Fibroblast of lung (primary cell): ENCODE measurements around the gene UTS2R. TPM values are rescaled to one million over a fixed set of nuclear protein-coding genes. Genes with fewer than 3 reads are reported as not detected.

Experiments used
- DNase-seq, 2 donors: peaks; one replicate each; pipeline versions ENCODE4 v3.0.0 to v3.0.0-alpha.2; 2010; ENCODE audit warnings: low read depth in 2 of 2
- H2AFZ ChIP-seq: 2 replicates; pipeline ENCODE4 v1.5.1; 2012; ENCODE audit warnings: low read length, control low read depth, inconsistent platforms
- H3K27ac ChIP-seq: 2 replicates; pipeline ENCODE4 v1.5.1; 2011; ENCODE audit warnings: low read length, control low read depth; ENCODE audit not compliant: insufficient read depth
- H3K27me3 ChIP-seq: 2 replicates; pipeline ENCODE4 v1.5.1; 2011; ENCODE audit warnings: mild to moderate bottlenecking, low read length; ENCODE audit not compliant: control insufficient read depth, insufficient read depth
- H3K36me3 ChIP-seq: 2 replicates; pipeline ENCODE4 v1.5.1; 2011; ENCODE audit warnings: low read length; ENCODE audit not compliant: control insufficient read depth, insufficient read depth
- H3K4me1 ChIP-seq: 2 replicates; pipeline ENCODE4 v1.5.1; 2011; ENCODE audit warnings: low read length; ENCODE audit not compliant: control insufficient read depth, insufficient read depth; ENCODE audit errors: extremely low read depth
- H3K4me2 ChIP-seq: 2 replicates; pipeline ENCODE4 v1.5.1; 2011; ENCODE audit warnings: low read length, control low read depth; ENCODE audit not compliant: insufficient read depth; ENCODE audit errors: extremely low read depth
- H3K4me3 ChIP-seq, 4 experiments: fragments of 200-600 bp in 1 of 4; sonication (generic) in 1 of 4; replicated peaks in 1 of 4; 2 replicates each; pipeline ENCODE4 v1.5.1; 2011 to 2016; ENCODE audit warnings: low read length in 4 of 4, low read depth in 3 of 4, mild to moderate bottlenecking in 3 of 4, control low read depth in 2 of 4, inconsistent platforms in 1 of 4, mixed read lengths in 1 of 4; ENCODE audit not compliant: insufficient read depth in 1 of 4; ENCODE audit errors: control extremely low read depth in 1 of 4
- H3K79me2 ChIP-seq: 2 replicates; pipeline ENCODE4 v1.5.1; 2012; ENCODE audit warnings: mild to moderate bottlenecking, low read length, inconsistent platforms; ENCODE audit not compliant: control insufficient read depth, insufficient read depth
- H3K9ac ChIP-seq: 2 replicates; pipeline ENCODE4 v1.5.1; 2011; ENCODE audit warnings: mild to moderate bottlenecking, low read length, control low read depth; ENCODE audit not compliant: insufficient read depth
- H3K9me3 ChIP-seq: 2 replicates; pipeline ENCODE4 v1.5.1; 2012; ENCODE audit warnings: low read depth, low read length; ENCODE audit not compliant: control insufficient read depth, insufficient read depth
- H4K20me1 ChIP-seq: 2 replicates; pipeline ENCODE4 v1.5.1; 2011; ENCODE audit warnings: low read length; ENCODE audit not compliant: control insufficient read depth, insufficient read depth; ENCODE audit errors: extremely low read depth
- EZH2 ChIP-seq: IDR thresholded peaks from 2 replicates; pipeline ENCODE4 v1.5.1; 2012; ENCODE audit warnings: low read length, control low read depth, mild to moderate bottlenecking; ENCODE audit errors: missing control alignments
- polyA plus RNA-seq, 2 donors: library from polyadenylated mRNA; depleted of rRNA in 1 of 2; stranded (reverse) in 1 of 2; unstranded in 1 of 2; fragments of >200 nt; gene quantifications; 2 replicates each; pipeline ENCODE4 v1.2.1, GENCODE V29; 2011 to 2012; ENCODE audit warnings: missing spikeins in 1 of 2
- total RNA-seq: library from RNA; depleted of rRNA; stranded (reverse); fragments of >200 nt; gene quantifications from 2 replicates; pipeline ENCODE4 v1.2.1, GENCODE V29; 2014
- TF ChIP-seq, protein P1 (sequence below), 2 donors: IDR thresholded peaks in 1 of 2; conservative IDR thresholded peaks in 1 of 2; 1 replicate in 1 of 2; 2 replicates in 1 of 2; pipeline ENCODE4 v1.5.1; 2011 to 2012; ENCODE audit warnings: low read length in 2 of 2, control low read depth in 1 of 2, inconsistent platforms in 1 of 2, low read depth in 1 of 2, mild to moderate bottlenecking in 1 of 2

The UTS2R gene
- total and polyA plus RNA-seq, 2 donors (not counting 1 experiment from before 2014, with no cell fraction given): not detected

DNA sequence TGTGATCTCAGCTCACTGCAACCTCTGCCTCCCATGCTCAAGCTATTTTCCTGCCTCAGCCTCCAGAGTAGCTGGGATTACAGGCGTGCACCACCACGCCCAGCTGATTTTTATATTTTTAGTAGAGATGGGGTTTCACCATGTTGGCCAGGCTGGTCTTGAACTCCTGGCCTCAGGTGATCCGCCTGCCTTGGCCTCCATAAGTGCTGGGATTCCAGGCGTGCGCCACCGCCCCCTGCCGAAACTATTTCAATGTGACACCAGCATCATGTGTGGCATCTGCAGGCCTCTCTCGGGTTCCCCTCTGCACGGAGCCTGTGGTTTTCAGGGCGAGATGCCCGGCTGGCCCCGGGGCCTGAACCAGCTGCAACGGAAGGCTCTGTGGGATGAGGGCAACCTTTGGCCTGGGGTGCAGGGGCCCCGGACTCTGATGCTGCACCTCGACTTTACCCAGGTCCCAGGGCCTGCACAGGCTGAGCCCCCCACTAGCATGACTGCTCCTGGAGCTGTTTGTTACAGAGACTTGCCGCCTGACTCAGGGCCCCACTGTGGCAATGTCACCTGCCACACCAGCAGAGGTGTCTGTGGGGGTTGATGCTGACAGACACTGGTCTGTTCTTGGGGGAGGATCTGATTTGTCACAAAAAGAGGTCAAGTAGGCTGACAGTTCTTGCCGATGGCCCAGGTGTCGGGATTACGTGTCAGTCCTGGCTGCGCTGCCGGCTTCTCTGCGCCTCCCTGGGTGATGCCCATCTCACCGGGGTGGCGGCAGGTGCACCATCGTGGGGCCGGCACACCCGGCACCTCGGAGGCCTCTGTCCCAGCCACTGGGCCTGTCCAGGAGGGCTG is 21.2 kb upstream of the UTS2R start:
- no peaks in the 10 kb centered on the region for H3K36me3 ChIP-seq
- no peak overlapping the region for H3K9ac ChIP-seq
- no peaks in the 10 kb centered on the region for H4K20me1 ChIP-seq
- DNase-seq: no peak
- H3K27me3 ChIP-seq: peaks cover 6% of the 10 kb centered on the region
- TF ChIP-seq, protein P1, sequence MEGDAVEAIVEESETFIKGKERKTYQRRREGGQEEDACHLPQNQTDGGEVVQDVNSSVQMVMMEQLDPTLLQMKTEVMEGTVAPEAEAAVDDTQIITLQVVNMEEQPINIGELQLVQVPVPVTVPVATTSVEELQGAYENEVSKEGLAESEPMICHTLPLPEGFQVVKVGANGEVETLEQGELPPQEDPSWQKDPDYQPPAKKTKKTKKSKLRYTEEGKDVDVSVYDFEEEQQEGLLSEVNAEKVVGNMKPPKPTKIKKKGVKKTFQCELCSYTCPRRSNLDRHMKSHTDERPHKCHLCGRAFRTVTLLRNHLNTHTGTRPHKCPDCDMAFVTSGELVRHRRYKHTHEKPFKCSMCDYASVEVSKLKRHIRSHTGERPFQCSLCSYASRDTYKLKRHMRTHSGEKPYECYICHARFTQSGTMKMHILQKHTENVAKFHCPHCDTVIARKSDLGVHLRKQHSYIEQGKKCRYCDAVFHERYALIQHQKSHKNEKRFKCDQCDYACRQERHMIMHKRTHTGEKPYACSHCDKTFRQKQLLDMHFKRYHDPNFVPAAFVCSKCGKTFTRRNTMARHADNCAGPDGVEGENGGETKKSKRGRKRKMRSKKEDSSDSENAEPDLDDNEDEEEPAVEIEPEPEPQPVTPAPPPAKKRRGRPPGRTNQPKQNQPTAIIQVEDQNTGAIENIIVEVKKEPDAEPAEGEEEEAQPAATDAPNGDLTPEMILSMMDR (conservative IDR thresholded peaks at IDR 0.05 in 1 of 2, IDR thresholded peaks at IDR 0.05 in 1 of 2; ENCODE audit: low read depth in 1 of 2, low read length in 2 of 2): no peak
- TF ChIP-seq EZH2: no peak
- H3K4me3 ChIP-seq: no peak overlapping the region
- no peak overlapping the region for H3K4me2 ChIP-seq
- no peak overlapping the region for H3K27ac ChIP-seq
- H2AFZ ChIP-seq: no peak overlapping the region
- H3K9me3 ChIP-seq: no peaks in the 10 kb centered on the region
- no peaks in the 10 kb centered on the region for H3K79me2 ChIP-seq
- no peaks in the 10 kb centered on the region for H3K4me1 ChIP-seq

DNA sequence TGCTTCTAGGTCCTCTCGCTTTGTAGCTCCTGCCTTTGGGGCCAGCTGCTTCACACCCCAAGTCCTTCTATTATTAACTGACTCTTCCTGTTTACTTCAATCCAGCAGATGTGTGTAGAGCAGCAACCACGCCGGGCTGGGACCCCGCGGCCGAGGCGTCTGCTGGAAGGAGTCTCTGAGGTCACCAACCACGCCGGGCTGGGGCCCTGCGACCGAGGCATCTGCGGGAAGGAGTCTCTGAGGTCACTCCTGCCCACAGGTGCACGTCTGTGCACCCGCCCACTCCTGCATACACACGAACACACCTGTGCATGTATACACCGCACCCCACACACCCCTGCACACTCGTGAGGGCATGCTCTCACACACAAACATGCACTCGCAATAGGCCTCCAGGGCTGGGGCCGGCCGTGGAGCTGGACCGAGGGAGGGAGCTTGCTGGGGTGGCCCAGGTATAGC is 20.3 kb upstream of the UTS2R start:
- DNase-seq: no peak

More for the DNA sequence above, 20.3 kb upstream of the UTS2R start:
- Histone ChIP-seq H4K20me1 (no peaks in the 10 kb centered on the region), H2AFZ (no peak overlapping the region), H3K27me3 (peaks cover 8% of the 10 kb centered on the region), H3K9me3 (no peaks in the 10 kb centered on the region), H3K79me2 (no peaks in the 10 kb centered on the region), H3K4me2 (no peak overlapping the region), H3K4me1 (peaks cover 5% of the 10 kb centered on the region), H3K4me3 (no peak overlapping the region), H3K36me3 (no peaks in the 10 kb centered on the region), H3K27ac (no peak overlapping the region), H3K9ac (no peak overlapping the region)
- TF ChIP-seq, protein P1 (conservative IDR thresholded peaks at IDR 0.05 in 1 of 2, IDR thresholded peaks at IDR 0.05 in 1 of 2; ENCODE audit: low read depth in 1 of 2, low read length in 2 of 2): no peak
- TF ChIP-seq EZH2: no peak
